PC-3 (cell line): Measurements from ENCODE around the gene NFIX. TPM values are rescaled to one million over a fixed set of nuclear protein-coding genes. Genes with fewer than 3 reads are reported as not detected.

Experiments
- ATAC-seq: fragments of 200-7000 bp; cut with Tn5 transposase; 2 replicates; pipeline ENCODE4 v1.9.1; 2020; ENCODE audit warnings: mild to moderate bottlenecking, moderate library complexity
- BruUV-seq: library from RNA; stranded (reverse); fragments of 400-500 nt; replicated peaks from 2 replicates; lab custom pipeline; 2021; lab: Mats Ljungman, UMichigan
- CTCF ChIA-PET: fragments of 300-600 bp; sonication (Branson Sonifier 250); formaldehyde crosslinking; loops from one replicate; lab custom pipeline; 2022; ENCODE audit warnings: antibody characterized with exemption; lab: Charles Lee
- POLR2A ChIA-PET: fragments of 300-600 bp; sonication (Branson Sonifier 250); formaldehyde crosslinking; loops from one replicate; lab custom pipeline; 2022; ENCODE audit warnings: antibody characterized with exemption; ENCODE audit not compliant: unreplicated experiment; lab: Charles Lee
- DNase-seq: peaks from one replicate; pipeline ENCODE4 v3.0.0-alpha.2; 2015
- H2AFZ ChIP-seq: fragments of 300-600 bp; sonication (generic); 2 replicates; pipeline ENCODE4 v1.6.0; 2016; ENCODE audit warnings: antibody characterized with exemption, low read length
- H3F3A ChIP-seq: fragments of 300-600 bp; sonication (generic); one replicate; pipeline ENCODE4 v1.6.0; 2017; ENCODE audit warnings: antibody characterized with exemption, low read length, control low read depth, mild to moderate bottlenecking; ENCODE audit not compliant: unreplicated experiment
- H3K27ac ChIP-seq: fragments of 300-600 bp; sonication (generic); 2 replicates; pipeline ENCODE4 v1.5.1; 2016; ENCODE audit warnings: mild to moderate bottlenecking, low read length
- H3K27me3 ChIP-seq: fragments of 300-600 bp; sonication (generic); 2 replicates; pipeline ENCODE4 v1.6.1; 2016; ENCODE audit warnings: low read length, mixed read lengths
- H3K36me3 ChIP-seq: fragments of 300-600 bp; sonication (generic); 2 replicates; pipeline ENCODE4 v1.6.1; 2016; ENCODE audit warnings: low read depth, mixed run types, low read length, mixed read lengths
- H3K4me1 ChIP-seq: fragments of 300-600 bp; sonication (generic); 2 replicates; pipeline ENCODE4 v1.5.1; 2016; ENCODE audit warnings: low read length; ENCODE audit not compliant: insufficient read depth
- H3K4me2 ChIP-seq: fragments of 300-600 bp; sonication (generic); 2 replicates; pipeline ENCODE4 v1.6.0; 2016; ENCODE audit warnings: low read length
- H3K4me3 ChIP-seq: fragments of 300-600 bp; sonication (generic); 2 replicates; pipeline ENCODE4 v1.5.1; 2016; ENCODE audit warnings: mild to moderate bottlenecking, low read length, mixed read lengths
- H3K79me2 ChIP-seq: fragments of 300-600 bp; sonication (generic); 2 replicates; pipeline ENCODE4 v1.6.1; 2017; ENCODE audit warnings: low read length, mixed read lengths
- H3K9ac ChIP-seq: fragments of 300-600 bp; sonication (generic); 2 replicates; pipeline ENCODE4 v1.6.0; 2016; ENCODE audit warnings: mild to moderate bottlenecking, low read length
- H3K9me2 ChIP-seq: fragments of 300-600 bp; sonication (generic); replicated peaks from 2 replicates; pipeline ENCODE4 v1.6.1; 2016; ENCODE audit warnings: mixed run types, low read length, mixed read lengths
- H3K9me3 ChIP-seq: fragments of 300-600 bp; sonication (generic); 2 replicates; pipeline ENCODE4 v1.6.1; 2016; ENCODE audit warnings: low read length, mixed read lengths
- H4K20me1 ChIP-seq: fragments of 300-600 bp; sonication (generic); 2 replicates; pipeline ENCODE4 v1.6.1; 2016; ENCODE audit warnings: low read length, mixed read lengths
- CTCF ChIP-seq: fragments of 300-600 bp; sonication (generic); conservative IDR thresholded peaks from 2 replicates; pipeline ENCODE4 v1.5.1; 2017; ENCODE audit warnings: antibody characterized with exemption, low read depth, mild to moderate bottlenecking, low read length
- EZH2 ChIP-seq: fragments of 300-600 bp; sonication (generic); IDR thresholded peaks from one replicate; pipeline ENCODE4 v1.6.1; 2017; ENCODE audit warnings: antibody characterized with exemption, mild to moderate bottlenecking, low read length; ENCODE audit not compliant: unreplicated experiment
- EZH2phosphoT487 ChIP-seq: fragments of 300-600 bp; sonication (generic); IDR thresholded peaks from 2 replicates; pipeline ENCODE4 v1.6.1; 2018; ENCODE audit warnings: mild to moderate bottlenecking, antibody characterized with exemption, low read length, borderline replicate concordance
- intact Hi-C: fragments of 100-400 bp; cut with micrococcal nuclease; formaldehyde crosslinking; loops from 2 replicates; pipeline ENCODE4 v1.9.0; 2023
- total RNA-seq: library from RNA; depleted of rRNA; stranded (reverse); fragments of >200 nt; gene quantifications from 2 replicates; pipeline ENCODE4 v1.2.3, GENCODE V29; 2014

The NFIX gene
- total RNA-seq, 1 experiment from 2014 or later = 43.3 TPM

DNA sequence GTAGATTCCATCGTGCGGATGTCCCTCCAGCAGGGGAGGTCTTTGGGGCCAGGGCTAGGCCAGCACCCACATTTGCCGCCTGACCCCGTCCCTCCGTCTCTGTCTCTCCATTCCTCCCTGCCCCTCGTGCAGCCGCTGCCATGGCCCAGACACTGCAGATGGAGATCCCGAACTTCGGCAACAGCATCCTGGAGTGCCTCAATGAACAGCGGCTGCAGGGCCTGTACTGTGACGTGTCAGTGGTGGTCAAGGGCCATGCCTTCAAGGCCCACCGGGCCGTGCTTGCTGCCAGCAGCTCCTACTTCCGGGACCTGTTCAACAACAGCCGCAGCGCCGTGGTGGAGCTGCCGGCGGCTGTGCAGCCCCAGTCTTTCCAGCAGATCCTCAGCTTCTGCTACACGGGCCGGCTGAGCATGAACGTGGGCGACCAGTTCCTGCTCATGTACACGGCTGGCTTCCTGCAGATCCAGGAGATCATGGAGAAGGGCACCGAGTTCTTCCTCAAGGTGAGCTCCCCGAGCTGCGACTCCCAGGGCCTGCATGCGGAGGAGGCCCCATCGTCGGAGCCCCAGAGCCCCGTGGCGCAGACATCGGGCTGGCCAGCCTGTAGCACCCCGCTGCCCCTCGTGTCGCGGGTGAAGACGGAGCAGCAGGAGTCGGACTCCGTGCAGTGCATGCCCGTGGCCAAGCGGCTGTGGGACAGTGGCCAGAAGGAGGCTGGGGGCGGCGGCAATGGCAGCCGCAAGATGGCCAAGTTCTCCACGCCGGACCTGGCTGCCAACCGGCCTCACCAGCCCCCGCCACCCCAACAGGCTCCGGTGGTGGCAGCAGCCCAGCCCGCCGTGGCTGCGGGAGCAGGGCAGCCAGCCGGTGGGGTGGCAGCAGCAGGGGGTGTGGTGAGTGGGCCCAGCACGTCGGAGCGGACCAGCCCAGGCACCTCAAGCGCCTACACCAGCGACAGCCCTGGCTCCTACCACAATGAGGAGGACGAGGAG, 140.1 kb downstream of the NFIX start:
- H3K36me3 ChIP-seq = peaks cover 44% of the 10 kb centered on the region; the same call in 1 of the 2 replicates
- TF ChIP-seq EZH2phosphoT487 (no peak), EZH2 (no peak), CTCF (no peak)
- ATAC-seq (no peak), DNase-seq (no peak)
- no peaks in the 10 kb centered on the region for H3K9me2 ChIP-seq
- no peak overlapping the region for H3K27ac ChIP-seq
- peaks cover 50% of the 10 kb centered on the region for H3K79me2 ChIP-seq
- H2AFZ ChIP-seq = no peak overlapping the region
- H4K20me1 ChIP-seq = peaks cover 14% of the 10 kb centered on the region; the same call in 1 of the 2 replicates
- H3K27me3 ChIP-seq = no peaks in the 10 kb centered on the region
- no peak overlapping the region for H3K4me3 ChIP-seq
- H3K9ac ChIP-seq = no peak overlapping the region
- ChIA-PET POLR2A (no interaction called here), CTCF (no interaction called here)
- H3K4me1 ChIP-seq = no peaks in the 10 kb centered on the region
- no peaks in the 10 kb centered on the region for H3K9me3 ChIP-seq
- intact Hi-C loops = no loop called here
- peaks cover 4% of the 10 kb centered on the region for H3F3A ChIP-seq
- no TSS peak for BruUV-seq
- H3K4me2 ChIP-seq = no peak overlapping the region

DNA sequence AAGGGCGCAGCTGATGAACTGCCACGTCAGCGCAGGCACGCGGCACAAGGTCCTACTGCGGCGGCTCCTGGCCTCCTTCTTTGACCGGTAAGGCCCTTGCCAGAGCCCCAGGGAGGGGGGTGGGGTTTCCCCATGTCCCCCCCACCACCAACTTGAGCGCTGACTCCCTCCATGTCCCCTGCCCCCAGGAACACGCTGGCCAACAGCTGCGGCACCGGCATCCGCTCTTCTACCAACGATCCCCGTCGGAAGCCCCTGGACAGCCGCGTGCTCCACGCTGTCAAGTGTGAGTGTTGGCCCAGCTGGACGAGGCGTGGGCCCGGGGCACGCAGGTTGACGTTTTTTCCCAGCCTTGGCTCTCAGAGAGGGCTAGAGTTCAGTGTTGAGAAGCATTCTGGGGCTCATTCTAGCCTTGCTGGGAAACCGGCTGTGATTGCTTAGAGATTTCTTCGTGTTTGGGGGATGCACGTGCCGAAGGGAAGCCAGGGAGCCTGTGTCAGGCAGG, 142.1 kb downstream of the NFIX start:
- Histone ChIP-seq H3K36me3 (peaks cover 44% of the 10 kb centered on the region; the same call in 1 of the 2 replicates), H3K9me2 (no peaks in the 10 kb centered on the region), H2AFZ (no peak overlapping the region), H3K27ac (no peak overlapping the region), H3K9me3 (no peaks in the 10 kb centered on the region), H3K27me3 (no peaks in the 10 kb centered on the region), H3K9ac (no peak overlapping the region), H3K4me2 (no peak overlapping the region), H3F3A (peaks cover under 1% of the 10 kb centered on the region), H4K20me1 (peaks cover 4% of the 10 kb centered on the region; the same call in 1 of the 2 replicates), H3K4me3 (no peak overlapping the region), H3K79me2 (peaks cover 30% of the 10 kb centered on the region), H3K4me1 (peaks cover under 1% of the 10 kb centered on the region; the same call in 1 of the 2 replicates)
- intact Hi-C loops = no loop called here
- no peak for DNase-seq
- ChIA-PET POLR2A (no interaction called here), CTCF (no interaction called here)
- BruUV-seq = no TSS peak
- TF ChIP-seq CTCF (no peak), EZH2phosphoT487 (no peak), EZH2 (no peak)
- no peak for ATAC-seq
